MM.1S (cell line): Measurements from ENCODE around the gene EGF.

ENCODE experiments used
- DNase-seq: peaks from one replicate; pipeline ENCODE4 v3.0.0-alpha.2; 2015
- H2AFZ ChIP-seq: fragments of 300-600 bp; sonication (generic); 2 replicates; pipeline ENCODE4 v1.6.0; 2016; ENCODE audit warnings: antibody characterized with exemption, low read length
- H3F3A ChIP-seq: fragments of 300-600 bp; sonication (generic); 2 replicates; pipeline ENCODE4 v1.6.1; 2016; ENCODE audit warnings: mild to moderate bottlenecking, antibody characterized with exemption, low read length, moderate library complexity, mixed read lengths; ENCODE audit not compliant: insufficient read depth
- H3K27ac ChIP-seq: fragments of 300-600 bp; sonication (generic); 2 replicates; pipeline ENCODE4 v1.5.1; 2016; ENCODE audit warnings: mild to moderate bottlenecking, low read length
- H3K27me3 ChIP-seq: fragments of 300-600 bp; sonication (generic); replicated peaks from 2 replicates; pipeline ENCODE4 v1.6.0; 2016; ENCODE audit warnings: low read length; ENCODE audit not compliant: insufficient read depth
- H3K36me3 ChIP-seq: fragments of 300-600 bp; sonication (generic); replicated peaks from 2 replicates; pipeline ENCODE4 v1.6.1; 2016; ENCODE audit warnings: mild to moderate bottlenecking, low read length, mixed read lengths; ENCODE audit not compliant: insufficient read depth
- H3K4me1 ChIP-seq: fragments of 300-600 bp; sonication (generic); 2 replicates; pipeline ENCODE4 v1.6.1; 2016; ENCODE audit warnings: low read length, mixed read lengths
- H3K4me2 ChIP-seq: fragments of 300-600 bp; sonication (generic); 2 replicates; pipeline ENCODE4 v1.6.0; 2016; ENCODE audit warnings: low read depth, low read length
- H3K4me3 ChIP-seq: fragments of 300-600 bp; sonication (generic); 2 replicates; pipeline ENCODE4 v1.5.1; 2016; ENCODE audit warnings: low read length, mixed read lengths
- H3K79me2 ChIP-seq: fragments of 300-600 bp; sonication (generic); 2 replicates; pipeline ENCODE4 v1.6.1; 2016; ENCODE audit warnings: mixed run types, low read length, mixed read lengths
- H3K9ac ChIP-seq: fragments of 300-600 bp; sonication (generic); 2 replicates; pipeline ENCODE4 v1.6.1; 2016; ENCODE audit warnings: low read length, mixed read lengths
- H3K9me2 ChIP-seq: fragments of 300-600 bp; sonication (generic); replicated peaks from 2 replicates; pipeline ENCODE4 v1.6.1; 2016; ENCODE audit warnings: mild to moderate bottlenecking, low read length, mixed read lengths; ENCODE audit not compliant: insufficient read depth
- H3K9me3 ChIP-seq: fragments of 300-600 bp; sonication (generic); replicated peaks from 2 replicates; pipeline ENCODE4 v1.6.1; 2016; ENCODE audit warnings: mild to moderate bottlenecking, low read length, mixed read lengths; ENCODE audit not compliant: insufficient read depth
- H4K20me1 ChIP-seq: fragments of 300-600 bp; sonication (generic); 2 replicates; pipeline ENCODE4 v1.6.1; 2016; ENCODE audit warnings: mild to moderate bottlenecking, low read length, moderate library complexity, mixed read lengths; ENCODE audit not compliant: insufficient read depth
- CTCF ChIP-seq: fragments of 300-600 bp; sonication (generic); IDR thresholded peaks from 2 replicates; pipeline ENCODE4 v1.5.1; 2016; ENCODE audit warnings: antibody characterized with exemption, low read length, mixed read lengths
- EZH2 ChIP-seq: fragments of 300-600 bp; sonication (generic); optimal IDR thresholded peaks from 2 replicates; pipeline ENCODE3; 2017; ENCODE audit warnings: low read depth, mild to moderate bottlenecking, antibody characterized with exemption, low read length, mixed read lengths
- EZH2phosphoT487 ChIP-seq: fragments of 300-600 bp; sonication (generic); IDR thresholded peaks from 2 replicates; pipeline ENCODE4 v1.6.1; 2018; ENCODE audit warnings: antibody characterized with exemption, low read length

EGF gene

GRCh38 chr4:109915385-109916026 lies 2.8 kb downstream of the EGF start:
- H3K9ac ChIP-seq, result no peak overlapping the region
- H3K4me3 ChIP-seq, result no peak overlapping the region
- TF ChIP-seq CTCF, result no peak
- TF ChIP-seq EZH2phosphoT487, result no peak
- TF ChIP-seq EZH2, result no peak
- no peak overlapping the region for H2AFZ ChIP-seq
- H3K27me3 ChIP-seq, result no peaks in the 10 kb centered on the region
- no peaks in the 10 kb centered on the region for H3K9me2 ChIP-seq
- no peaks in the 10 kb centered on the region for H4K20me1 ChIP-seq
- H3K79me2 ChIP-seq, result no peaks in the 10 kb centered on the region
- no peaks in the 10 kb centered on the region for H3K4me1 ChIP-seq
- H3K4me2 ChIP-seq, result no peak overlapping the region
- no peak overlapping the region for H3K27ac ChIP-seq
- H3K36me3 ChIP-seq, result no peaks in the 10 kb centered on the region
- H3K9me3 ChIP-seq, result no peaks in the 10 kb centered on the region
- DNase-seq, result peak; percentile 37
- no peaks in the 10 kb centered on the region for H3F3A ChIP-seq

GRCh38 chr4:109916027-109916409 lies 3.3 kb downstream of the EGF start:
- Histone ChIP-seq H3K9me2 (no peaks in the 10 kb centered on the region), H3K4me3 (no peak overlapping the region), H2AFZ (no peak overlapping the region), H3F3A (no peaks in the 10 kb centered on the region), H3K36me3 (no peaks in the 10 kb centered on the region), H3K9ac (no peak overlapping the region), H3K27me3 (no peaks in the 10 kb centered on the region), H3K79me2 (no peaks in the 10 kb centered on the region), H3K9me3 (no peaks in the 10 kb centered on the region), H3K4me1 (no peaks in the 10 kb centered on the region), H4K20me1 (no peaks in the 10 kb centered on the region), H3K27ac (no peak overlapping the region), H3K4me2 (peak overlapping the region; percentile 4; the same call in 1 of the 2 replicates)
- TF ChIP-seq CTCF (no peak), EZH2phosphoT487 (no peak), EZH2 (no peak)
- DNase-seq, result peak; percentile 12

GRCh38 chr4:109921384-109921808 lies 8.7 kb downstream of the EGF start:
- no peak overlapping the region for H3K4me2 ChIP-seq
- DNase-seq, result no peak

More at GRCh38 chr4:109921384-109921808, 8.7 kb downstream of the EGF start:
- no peaks in the 10 kb centered on the region for H3K9me2 ChIP-seq
- no peaks in the 10 kb centered on the region for H3K4me1 ChIP-seq
- H3K9me3 ChIP-seq, result no peaks in the 10 kb centered on the region
- no peak overlapping the region for H3K9ac ChIP-seq
- H4K20me1 ChIP-seq, result no peaks in the 10 kb centered on the region
- H3F3A ChIP-seq, result no peaks in the 10 kb centered on the region
- no peak overlapping the region for H3K27ac ChIP-seq
- H3K4me3 ChIP-seq, result no peak overlapping the region
- H2AFZ ChIP-seq, result no peak overlapping the region
- no peak for TF ChIP-seq CTCF
- no peak for TF ChIP-seq EZH2phosphoT487
- no peak for TF ChIP-seq EZH2
- H3K36me3 ChIP-seq, result no peaks in the 10 kb centered on the region
- H3K27me3 ChIP-seq, result no peaks in the 10 kb centered on the region
- H3K79me2 ChIP-seq, result no peaks in the 10 kb centered on the region
